GM18870 (cell line): ENCODE results near the gene GHRL.
"Not testable (repeated sequence)": the region's sequence is repeated elsewhere in the genome, so short reads cannot be mapped to it uniquely, and the experiment has no call there.

Experiments
- ATAC-seq: cut with Tn5 transposase; IDR thresholded peaks from one replicate; pipeline ENCODE4 v1.9.1; 2021; ENCODE audit warnings: moderate library complexity; ENCODE audit not compliant: unreplicated experiment

The GHRL gene

GRCh38 chr3:10278501-10278900, 14.2 kb downstream of the GHRL start:
- no peak for ATAC-seq

- ATAC-seq: no peak
Measured at GRCh38 chr3:10277115-10277625, 15.6 kb downstream of the GHRL start.

- no peak for ATAC-seq
Measured at GRCh38 chr3:10274601-10275000, 18.1 kb downstream of the GHRL start.

- ATAC-seq: no peak
Measured at GRCh38 chr3:10273702-10274305, 18.9 kb downstream of the GHRL start.

DNA sequence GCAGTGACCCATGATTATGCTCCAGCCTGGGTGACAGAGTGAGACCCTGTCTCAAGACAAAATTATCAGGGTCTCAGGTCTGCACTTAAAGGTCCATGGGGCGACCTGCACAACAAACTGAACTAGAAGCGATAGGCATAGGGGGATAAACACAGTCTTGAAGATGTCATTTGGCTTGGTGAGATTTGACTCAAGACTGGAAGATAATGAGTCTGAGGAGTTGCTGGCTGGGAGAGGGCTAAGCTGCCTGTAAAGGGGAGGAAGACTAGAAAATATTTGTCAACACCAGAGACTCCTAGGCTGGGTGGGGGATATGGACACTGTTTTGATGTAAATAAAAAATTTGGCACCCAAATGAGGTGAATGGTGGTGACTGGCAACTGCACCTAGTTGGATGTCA, 19.8 kb downstream of the GHRL start:
- ATAC-seq: no peak

DNA sequence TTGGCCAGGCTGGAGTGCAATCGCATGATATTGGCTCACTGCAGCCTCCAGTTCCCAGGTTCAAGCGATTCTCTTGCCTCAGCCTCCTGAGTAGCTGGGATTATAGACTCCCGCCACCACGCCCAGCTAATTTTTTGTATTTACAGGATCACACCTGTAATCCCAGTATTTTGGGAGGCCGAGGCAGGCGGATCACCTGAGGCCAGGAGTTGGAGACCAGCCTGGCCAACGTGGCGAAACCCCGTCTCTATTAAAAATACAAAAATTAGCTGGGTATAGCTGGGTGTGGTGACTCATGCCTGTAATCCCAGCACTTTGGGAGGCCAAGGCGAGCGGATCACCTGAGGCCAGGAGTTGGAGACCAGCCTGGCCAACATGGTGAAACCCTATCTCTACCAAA, 20.3 kb downstream of the GHRL start:
- ATAC-seq: not testable (repeated sequence)

DNA sequence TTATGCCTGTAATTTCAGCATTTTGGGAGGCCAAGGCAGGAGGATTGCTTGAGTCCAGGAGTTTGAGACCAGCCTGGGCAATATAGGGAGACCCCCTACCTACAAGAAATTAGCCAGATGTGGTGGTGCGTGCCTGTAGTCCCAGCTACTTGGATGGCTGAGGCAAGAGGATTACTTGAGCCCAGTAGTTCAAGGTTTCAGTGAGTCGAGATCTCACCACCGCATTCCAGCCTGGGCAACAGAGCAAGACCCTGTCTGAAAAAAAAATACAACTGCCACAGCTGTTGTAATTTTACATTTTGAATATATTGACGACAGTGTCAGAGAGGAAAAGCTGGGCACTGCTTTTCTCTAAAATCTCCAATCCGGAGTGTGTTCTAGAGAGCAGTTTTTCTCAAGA, 23.3 kb downstream of the GHRL start:
- no peak for ATAC-seq

DNA sequence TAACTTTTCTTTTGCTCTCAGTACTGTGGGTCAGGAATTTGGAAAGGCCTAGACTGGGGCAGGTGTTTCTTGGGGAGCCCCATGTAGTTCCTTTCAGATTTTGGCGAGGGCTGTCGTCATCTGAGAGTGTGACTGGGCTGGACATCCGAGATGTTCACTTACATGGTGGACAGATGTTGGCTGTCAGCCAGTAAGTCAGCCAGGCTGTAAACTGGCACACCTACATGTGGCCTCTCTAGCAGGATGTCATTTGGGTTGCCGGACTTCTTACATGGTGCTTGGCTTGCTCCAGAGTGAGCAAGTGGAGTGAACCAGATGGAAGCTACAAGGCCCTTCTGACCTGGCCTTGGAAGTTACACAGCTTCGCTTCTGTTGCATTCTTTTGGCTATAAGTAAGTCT, 23.8 kb downstream of the GHRL start:
- ATAC-seq: no peak

DNA sequence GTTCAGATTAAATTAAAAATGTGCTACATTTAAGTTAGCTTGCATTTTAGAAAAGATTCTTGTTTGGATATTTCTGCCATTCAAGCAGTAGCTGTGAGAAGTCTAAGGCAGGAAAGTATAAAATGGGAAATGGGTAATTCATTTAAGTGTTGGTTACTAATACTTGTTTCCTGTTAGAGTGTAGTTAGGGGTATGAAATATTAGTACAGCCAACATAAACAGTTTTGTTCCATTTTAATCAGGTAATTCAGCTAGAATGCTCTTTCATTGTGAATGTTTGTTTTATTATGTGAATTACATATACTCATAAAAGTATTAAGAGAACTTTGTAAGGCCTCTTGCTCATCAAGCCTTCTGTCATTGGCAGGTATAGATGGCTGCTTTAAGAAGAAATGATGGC, 24.6 kb downstream of the GHRL start:
- ATAC-seq: no peak

DNA sequence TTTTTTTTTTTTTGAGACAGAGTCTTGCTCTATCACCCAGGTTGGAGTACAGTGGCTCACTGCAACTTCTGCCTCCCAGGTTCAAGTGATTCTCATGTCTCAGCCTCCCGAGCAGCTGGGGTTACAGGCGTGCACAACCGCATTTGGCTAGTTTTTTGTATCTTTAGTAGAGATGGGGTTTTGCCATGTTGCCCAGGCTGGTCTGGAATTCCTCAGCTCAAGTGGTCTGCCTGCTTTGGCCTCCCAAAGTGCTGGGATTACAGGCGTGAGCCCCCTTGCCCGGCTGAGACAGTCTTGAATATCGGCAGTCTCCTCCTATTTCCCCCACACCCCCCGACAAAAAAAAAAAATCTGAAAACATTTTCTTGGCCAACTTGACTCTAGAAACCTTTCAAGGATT, 25.8 kb downstream of the GHRL start:
- not testable (repeated sequence) for ATAC-seq

DNA sequence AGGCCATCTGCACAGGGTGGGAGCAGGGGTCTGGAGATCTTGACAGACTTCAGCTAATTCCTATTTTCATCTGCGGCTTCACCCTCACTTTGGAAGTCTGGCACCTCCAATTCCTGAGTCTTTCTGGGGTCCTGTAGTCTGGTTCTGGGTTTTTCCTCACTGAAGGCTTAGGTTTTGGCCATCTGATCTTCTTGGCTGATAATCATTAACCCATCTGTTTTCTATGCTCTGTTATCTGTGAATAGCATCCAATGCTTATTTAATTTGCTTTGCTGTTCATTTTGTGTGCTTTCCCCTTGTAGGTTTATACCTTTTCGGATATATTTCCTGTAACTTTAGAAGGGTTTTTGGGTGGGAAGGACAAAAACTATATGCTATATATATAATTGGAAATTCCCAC, 26.9 kb downstream of the GHRL start:
- no peak for ATAC-seq

DNA sequence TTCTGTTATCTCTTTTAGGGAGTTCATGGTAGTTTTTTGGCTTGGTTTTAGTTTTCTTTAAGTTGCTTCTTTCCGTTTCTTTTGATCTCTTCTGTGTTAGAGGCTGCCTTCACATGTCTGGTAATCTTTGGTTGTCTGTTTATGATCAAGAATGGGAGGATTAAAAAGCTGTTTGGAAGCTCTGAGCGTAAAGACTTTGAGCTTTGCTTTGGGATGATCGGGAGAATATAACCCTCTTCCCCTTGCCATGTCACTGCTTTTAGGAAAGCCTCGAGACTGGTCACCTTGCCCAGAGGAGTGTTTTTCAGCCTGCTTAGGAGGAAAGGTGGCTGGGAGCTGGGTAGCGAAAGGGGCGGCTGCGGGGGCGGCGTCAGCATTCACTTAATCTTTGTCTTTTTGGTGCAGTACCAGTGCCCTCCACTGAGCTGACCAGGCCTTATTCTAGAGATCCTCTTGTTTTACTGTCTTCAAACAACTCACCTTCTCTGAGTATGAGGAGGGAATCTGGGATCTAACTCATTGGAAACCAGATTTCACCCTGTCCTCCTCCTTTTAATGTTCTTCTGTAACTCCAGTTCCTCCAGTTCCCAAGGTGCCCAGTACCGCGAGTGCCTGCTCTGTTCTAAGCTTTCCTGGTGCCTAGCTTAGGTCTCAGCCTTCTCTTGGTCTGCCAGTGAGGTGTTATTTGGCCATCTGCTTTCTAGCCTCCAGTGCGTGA, 28.9 kb downstream of the GHRL start:
- no peak for ATAC-seq

DNA sequence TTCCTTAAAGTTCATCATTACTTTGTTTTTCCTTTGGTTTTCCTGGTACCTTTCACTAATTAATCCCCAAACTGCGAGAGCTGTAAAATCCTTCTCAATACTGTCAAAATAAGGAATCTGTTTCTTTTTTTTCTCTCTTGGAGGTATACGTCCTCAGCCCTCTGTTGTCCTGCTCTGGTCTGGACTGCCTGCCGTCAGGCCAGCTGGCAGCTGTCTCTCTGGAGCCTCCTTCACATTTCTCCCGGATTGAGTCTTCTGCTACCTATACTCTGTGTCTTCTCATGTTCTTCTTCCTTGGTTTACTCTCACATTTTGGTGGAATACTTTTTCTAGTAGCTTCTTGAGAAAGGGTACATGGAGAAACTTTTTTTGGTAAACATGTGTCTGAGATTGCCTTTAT, 30.7 kb downstream of the GHRL start:
- ATAC-seq: no peak

DNA sequence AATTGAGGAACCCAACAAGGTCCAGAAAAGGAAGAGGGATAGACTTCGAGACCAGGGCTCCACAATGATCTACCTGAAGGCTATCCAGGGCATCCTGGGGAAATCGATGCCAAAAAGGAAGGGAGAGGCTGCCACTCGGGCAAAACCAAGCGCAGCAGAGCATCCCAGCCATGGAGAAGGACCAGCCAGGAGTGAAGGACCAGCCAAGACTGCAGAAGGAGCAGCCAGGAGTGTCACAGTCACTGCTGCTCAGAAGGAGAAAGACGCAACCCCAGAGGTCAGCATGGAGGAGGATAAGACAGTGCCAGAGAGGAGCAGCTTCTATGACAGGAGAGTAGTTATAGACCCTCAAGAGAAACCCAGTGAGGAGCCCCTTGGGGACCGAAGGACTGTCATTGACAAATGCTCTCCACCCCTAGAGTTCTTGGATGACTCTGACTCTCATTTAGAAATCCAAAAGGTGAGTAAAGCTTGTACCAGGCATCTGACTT, 32.5 kb downstream of the GHRL start:
- no peak for ATAC-seq

DNA sequence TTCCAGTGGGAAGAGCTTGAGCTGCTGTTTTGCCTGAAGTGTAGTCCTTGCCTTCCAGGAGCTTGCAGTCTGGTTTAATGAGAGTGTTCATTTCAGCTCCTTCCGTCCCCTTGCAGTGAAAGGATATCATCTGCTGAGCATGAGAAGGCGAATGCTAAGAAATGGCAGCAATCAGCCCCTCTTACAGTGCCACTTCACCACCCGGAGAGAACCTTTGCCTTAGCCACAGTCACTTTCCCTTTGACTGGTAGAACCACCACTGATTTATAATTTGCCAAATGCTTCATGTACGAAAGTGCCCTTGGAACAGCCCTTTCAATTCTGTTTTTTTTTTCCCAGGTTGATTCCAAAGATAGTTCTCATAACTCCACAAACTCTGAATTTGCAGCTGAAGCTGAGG, 32.9 kb downstream of the GHRL start:
- no peak for ATAC-seq

GRCh38 chr3:10259036-10259435, 33.7 kb downstream of the GHRL start:
- no peak for ATAC-seq

GRCh38 chr3:10255835-10256234, 36.9 kb downstream of the GHRL start:
- ATAC-seq: no peak

DNA sequence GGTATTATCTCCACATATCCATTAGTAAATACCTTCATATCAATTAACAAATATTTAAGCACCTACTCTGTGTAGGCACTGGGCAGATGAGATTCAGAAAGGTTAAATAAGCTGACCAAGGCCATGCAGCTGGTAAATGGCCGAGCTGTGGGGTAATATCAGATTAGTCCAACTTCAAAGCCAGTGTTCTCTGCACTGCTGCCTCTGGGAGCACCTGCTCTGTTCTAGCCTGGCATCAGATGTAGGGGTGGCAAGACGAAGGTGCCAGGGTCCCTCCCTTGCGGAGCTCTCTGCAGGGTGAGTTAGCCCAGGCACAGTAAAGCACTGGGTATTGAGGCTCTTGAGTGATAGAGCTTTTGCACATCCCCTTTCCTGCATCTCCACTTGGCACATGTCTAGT, 39.0 kb downstream of the GHRL start:
- no peak for ATAC-seq

GRCh38 chr3:10251006-10251405, 41.7 kb downstream of the GHRL start:
- ATAC-seq: no peak

DNA sequence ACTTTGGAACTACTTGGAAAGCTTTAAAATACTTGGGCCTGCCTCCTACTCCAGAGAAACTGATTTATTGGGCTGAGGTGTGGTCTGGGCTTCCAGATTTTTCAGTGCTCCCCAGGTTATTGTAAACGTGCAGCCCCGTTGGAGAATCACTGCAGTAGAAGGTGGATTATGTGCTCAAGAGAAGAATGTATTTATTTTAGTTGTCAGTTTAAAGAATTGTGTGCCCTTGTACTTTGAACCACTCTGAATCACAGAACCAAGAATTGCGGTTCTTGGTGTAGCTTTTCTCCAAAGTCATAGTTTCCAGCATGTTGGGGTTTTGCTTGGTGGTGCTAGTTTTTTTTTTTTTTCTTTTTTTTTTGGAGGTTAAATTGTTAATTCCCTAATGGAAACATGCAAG, 42.9 kb downstream of the GHRL start:
- ATAC-seq: no peak

GRCh38 chr3:10248984-10249748, 43.6 kb downstream of the GHRL start:
- ATAC-seq: no peak
